Endothelial cell of umbilical vein (primary cell): ENCODE results near the gene TCP11. TPM values are rescaled to one million over a fixed set of nuclear protein-coding genes. Genes with fewer than 3 reads are reported as not detected.

Experiments
- BruUV-seq: library from RNA; stranded (reverse); fragments of 400-500 nt; replicated peaks from 2 replicates; lab custom pipeline; 2021; lab: Mats Ljungman, UMichigan
- CTCF ChIA-PET: fragments of 300-600, 350-600 bp; sonication (Branson Sonifier 250); formaldehyde crosslinking; loops from one replicate; lab custom pipeline; 2021; ENCODE audit warnings: antibody characterized with exemption, inconsistent platforms; lab: Charles Lee
- POLR2A ChIA-PET: fragments of 300-600, 350-600 bp; sonication (Branson Sonifier 250); formaldehyde crosslinking; loops from one replicate; lab custom pipeline; 2021; ENCODE audit warnings: antibody characterized with exemption, inconsistent platforms; lab: Charles Lee
- DNase-seq: peaks from one replicate; pipeline ENCODE4 v3.0.0-alpha.2; 2011; ENCODE audit warnings: low read depth, low spot score
- FAIRE-seq: peaks from 2 replicates; lab custom pipeline; 2011; peaks lifted over from hg19 to GRCh38; lab: Jason Lieb, UNC
- H2AFZ ChIP-seq: 2 replicates; pipeline ENCODE4 v1.6.0; 2012; ENCODE audit warnings: low read depth, low read length, control low read depth, inconsistent platforms
- H3K27ac ChIP-seq: 2 replicates; pipeline ENCODE4 v1.5.1; 2011; ENCODE audit warnings: low read depth, mild to moderate bottlenecking, control low read depth, low read length, moderate library complexity; ENCODE audit not compliant: insufficient read depth
- H3K27me3 ChIP-seq, 2 experiments: 2 replicates each; pipeline versions ENCODE4 v1.6.0 to v1.6.1; 2011; ENCODE audit warnings: low read length in 2 of 2, mixed read lengths in 1 of 2; ENCODE audit not compliant: control insufficient read depth in 2 of 2, insufficient read depth in 2 of 2
- H3K36me3 ChIP-seq, 2 experiments: 2 replicates in 1 of 2; 3 replicates in 1 of 2; pipeline ENCODE4 v1.5.1; 2011; ENCODE audit warnings: low read length in 2 of 2, mild to moderate bottlenecking in 1 of 2, moderate library complexity in 1 of 2; ENCODE audit not compliant: control insufficient read depth in 2 of 2, insufficient read depth in 2 of 2; ENCODE audit errors: extremely low read depth in 1 of 2
- H3K4me1 ChIP-seq: 3 replicates; pipeline ENCODE4 v1.5.1; 2011; ENCODE audit warnings: mild to moderate bottlenecking, low read length; ENCODE audit not compliant: control insufficient read depth, insufficient read depth; ENCODE audit errors: extremely low read depth
- H3K4me2 ChIP-seq: 2 replicates; pipeline ENCODE4 v1.6.1; 2011; ENCODE audit warnings: low read length, control low read depth, mixed read lengths; ENCODE audit not compliant: insufficient read depth
- H3K4me3 ChIP-seq, 3 experiments: fragments of 200-600 bp in 1 of 3; sonication (generic), shearing (Covaris generic) in 1 of 3; replicated peaks in 1 of 3; 2 replicates each; pipeline ENCODE4 v1.5.1; 2011 to 2016; ENCODE audit warnings: control low read depth in 3 of 3, low read length in 3 of 3, mild to moderate bottlenecking in 2 of 3, inconsistent platforms in 1 of 3, low read depth in 1 of 3, moderate library complexity in 1 of 3; ENCODE audit not compliant: insufficient read depth in 1 of 3
- H3K79me2 ChIP-seq: 2 replicates; pipeline ENCODE4 v1.6.0; 2012; ENCODE audit warnings: low read length, inconsistent platforms; ENCODE audit not compliant: control insufficient read depth, insufficient read depth
- H3K9ac ChIP-seq: replicated peaks from 2 replicates; pipeline ENCODE3; 2011; ENCODE audit warnings: low read length, control low read depth; ENCODE audit not compliant: insufficient read depth; ENCODE audit errors: extremely low read depth
- H3K9me1 ChIP-seq: replicated peaks from 3 replicates; pipeline ENCODE4 v1.6.0; 2011; ENCODE audit warnings: mild to moderate bottlenecking, low read length; ENCODE audit not compliant: control insufficient read depth, insufficient read depth; ENCODE audit errors: extremely low read depth
- H3K9me3 ChIP-seq: replicated peaks from 2 replicates; pipeline ENCODE4 v1.5.1; 2012; ENCODE audit warnings: low read length, inconsistent platforms; ENCODE audit not compliant: control insufficient read depth, insufficient read depth
- H4K20me1 ChIP-seq: replicated peaks from 2 replicates; pipeline ENCODE3; 2011; ENCODE audit warnings: mild to moderate bottlenecking, low read length; ENCODE audit not compliant: control insufficient read depth, insufficient read depth; ENCODE audit errors: extremely low read depth
- EZH2 ChIP-seq: IDR thresholded peaks from 2 replicates; pipeline ENCODE4 v1.6.1; 2012; ENCODE audit warnings: borderline replicate concordance, low read depth, mild to moderate bottlenecking, moderate library complexity, low read length, inconsistent platforms; ENCODE audit not compliant: severe bottlenecking
- FOS ChIP-seq: IDR thresholded peaks from 2 replicates; pipeline ENCODE4 v1.6.1; 2011; ENCODE audit warnings: mild to moderate bottlenecking, low read length, moderate library complexity, borderline replicate concordance; ENCODE audit not compliant: insufficient read depth
- GATA2 ChIP-seq: IDR thresholded peaks from 2 replicates; pipeline ENCODE4 v1.7.0; 2011; ENCODE audit warnings: low read depth, mild to moderate bottlenecking, moderate library complexity, mixed read lengths, low read length; ENCODE audit not compliant: insufficient read length, insufficient read depth
- JUN ChIP-seq: IDR thresholded peaks from 2 replicates; pipeline ENCODE4 v1.6.1; 2011; ENCODE audit warnings: borderline replicate concordance, low read depth; ENCODE audit not compliant: insufficient read length, insufficient read depth
- MYC ChIP-seq: IDR thresholded peaks from one replicate; pipeline ENCODE4 v1.6.1; 2011; ENCODE audit warnings: mild to moderate bottlenecking, low read depth, low read length
- POLR2A ChIP-seq: IDR thresholded peaks from 2 replicates; pipeline ENCODE4 v1.6.1; 2012; ENCODE audit warnings: low read depth, mild to moderate bottlenecking, control low read depth, low read length
- POLR2AphosphoS5 ChIP-seq: IDR thresholded peaks from 2 replicates; pipeline ENCODE4 v1.6.1; 2012; ENCODE audit warnings: low read depth, mild to moderate bottlenecking, control low read depth, low read length, moderate library complexity; ENCODE audit not compliant: insufficient read depth
- dilution Hi-C: fragments of 300-500 bp; cut with MboI; formaldehyde crosslinking; loops from one replicate; pipeline ENCODE4 v1.15.0; 2019; ENCODE audit warnings: low sequenced_read_pairs; ENCODE audit not compliant: extremely low pct_ligation_motif_present
- intact Hi-C: fragments of 100-400 bp; cut with micrococcal nuclease; formaldehyde crosslinking; loops from one replicate; pipeline ENCODE4 v1.10.0; 2022
- polyA plus RNA-seq, 4 experiments: library from polyadenylated mRNA; depleted of rRNA in 3 of 4; stranded (reverse) in 3 of 4; unstranded in 1 of 4; fragments of >200 nt; gene quantifications; 2 replicates each; pipeline versions ENCODE4 v1.2.1 to v1.2.3, GENCODE V29; 2011 to 2012; ENCODE audit warnings: missing spikeins in 1 of 4
- total RNA-seq: library from RNA; stranded (reverse); gene quantifications from 2 replicates; pipeline ENCODE4 v1.2.3, GENCODE V29; 2021
- TF ChIP-seq, protein P1 (sequence below), 2 donors: IDR thresholded peaks; 1 replicate in 1 of 2; 2 replicates in 1 of 2; pipeline ENCODE4 v1.5.1; 2011; ENCODE audit warnings: low read length in 2 of 2, mild to moderate bottlenecking in 2 of 2, moderate library complexity in 2 of 2, control low read depth in 1 of 2, inconsistent platforms in 1 of 2, low read depth in 1 of 2; ENCODE audit not compliant: insufficient read depth in 1 of 2; ENCODE audit errors: extremely low read depth in 1 of 2
- TF ChIP-seq, protein P2 (sequence below): IDR thresholded peaks from 2 replicates; pipeline ENCODE4 v1.6.1; 2011; ENCODE audit not compliant: insufficient read depth, insufficient read length

TCP11 gene
- total and polyA plus RNA-seq, 2 donors (not counting 3 experiments of a cell fraction or from before 2014, with no cell fraction given), result 0.18 TPM; not detected in 1

DNA sequence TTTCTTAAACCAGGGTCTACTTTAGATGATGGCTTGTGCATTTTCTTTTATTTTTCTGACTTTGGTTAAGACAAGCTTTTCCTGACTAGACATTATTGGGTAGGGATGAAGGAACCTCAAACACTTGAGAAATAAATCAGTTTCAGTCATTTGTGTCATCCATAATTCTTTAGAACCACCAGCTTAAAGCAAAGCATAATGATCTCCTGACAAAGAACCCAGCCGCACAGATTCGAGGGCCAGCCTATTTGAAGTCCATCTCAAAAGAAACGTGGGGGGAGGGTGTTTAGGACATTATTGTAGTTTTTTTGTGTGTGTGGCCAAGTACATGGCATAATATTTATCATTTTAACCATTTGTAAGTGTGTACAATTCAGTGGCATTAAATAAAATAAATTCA lies 6.3 kb upstream of the TCP11 start:
- ChIA-PET CTCF (interaction anchor here (0.7 to 9.0 kb wide), 14 partner anchors 8 to 161 kb away, joined by 3 to 181 read pairs (median 8); no protein-coding TSS in a partner anchor), POLR2A (no interaction called here)
- Histone ChIP-seq H3K36me3 (no peaks in the 10 kb centered on the region), H3K4me2 (no peak overlapping the region), H2AFZ (no peak overlapping the region), H3K9me3 (no peaks in the 10 kb centered on the region), H3K79me2 (no peaks in the 10 kb centered on the region), H3K27me3 (no peaks in the 10 kb centered on the region), H3K9ac (no peak overlapping the region), H3K27ac (no peak overlapping the region), H3K4me1 (peaks cover 11% of the 10 kb centered on the region), H3K9me1 (no peaks in the 10 kb centered on the region), H3K4me3 (no peak overlapping the region), H4K20me1 (no peaks in the 10 kb centered on the region)
- dilution Hi-C loops (no loop called here), intact Hi-C loops (loop anchor here (10.0 kb wide), 1 partner anchor 283 kb away; no protein-coding TSS in a partner anchor)
- TF ChIP-seq POLR2A (no peak), JUN (no peak), GATA2 (no peak), MYC (no peak), FOS (no peak), EZH2 (no peak), POLR2AphosphoS5 (no peak)
- TF ChIP-seq, protein P1, sequence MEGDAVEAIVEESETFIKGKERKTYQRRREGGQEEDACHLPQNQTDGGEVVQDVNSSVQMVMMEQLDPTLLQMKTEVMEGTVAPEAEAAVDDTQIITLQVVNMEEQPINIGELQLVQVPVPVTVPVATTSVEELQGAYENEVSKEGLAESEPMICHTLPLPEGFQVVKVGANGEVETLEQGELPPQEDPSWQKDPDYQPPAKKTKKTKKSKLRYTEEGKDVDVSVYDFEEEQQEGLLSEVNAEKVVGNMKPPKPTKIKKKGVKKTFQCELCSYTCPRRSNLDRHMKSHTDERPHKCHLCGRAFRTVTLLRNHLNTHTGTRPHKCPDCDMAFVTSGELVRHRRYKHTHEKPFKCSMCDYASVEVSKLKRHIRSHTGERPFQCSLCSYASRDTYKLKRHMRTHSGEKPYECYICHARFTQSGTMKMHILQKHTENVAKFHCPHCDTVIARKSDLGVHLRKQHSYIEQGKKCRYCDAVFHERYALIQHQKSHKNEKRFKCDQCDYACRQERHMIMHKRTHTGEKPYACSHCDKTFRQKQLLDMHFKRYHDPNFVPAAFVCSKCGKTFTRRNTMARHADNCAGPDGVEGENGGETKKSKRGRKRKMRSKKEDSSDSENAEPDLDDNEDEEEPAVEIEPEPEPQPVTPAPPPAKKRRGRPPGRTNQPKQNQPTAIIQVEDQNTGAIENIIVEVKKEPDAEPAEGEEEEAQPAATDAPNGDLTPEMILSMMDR (IDR thresholded peaks at IDR 0.05; ENCODE audit: extremely low read depth in 1 of 2, insufficient read depth in 1 of 2, low read depth in 1 of 2, low read length in 2 of 2), result no peak
- TF ChIP-seq, protein P2, sequence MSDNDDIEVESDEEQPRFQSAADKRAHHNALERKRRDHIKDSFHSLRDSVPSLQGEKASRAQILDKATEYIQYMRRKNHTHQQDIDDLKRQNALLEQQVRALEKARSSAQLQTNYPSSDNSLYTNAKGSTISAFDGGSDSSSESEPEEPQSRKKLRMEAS, result no peak
- FAIRE-seq, result no peak
- no TSS peak for BruUV-seq
- no peak for DNase-seq
